Activated naive CD8-positive, alpha-beta T cell (primary cell): ENCODE data around the gene TGFBR3L.
A peak's percentile ranks its signal among the peaks of the same experiment; 100 is the strongest.
"Not testable (repeated sequence)": the region's sequence is repeated elsewhere in the genome, so short reads cannot be mapped to it uniquely, and the experiment has no call there.

Experiments
- H3K27ac Mint-ChIP-seq: one replicate; pipeline ENCODE4 v1.8.0; 2021; ENCODE audit warnings: mixed read lengths
- H3K27me3 Mint-ChIP-seq: one replicate; pipeline ENCODE4 v1.8.0; 2021; ENCODE audit warnings: mixed read lengths
- H3K36me3 Mint-ChIP-seq: one replicate; pipeline ENCODE4 v1.8.0; 2021; ENCODE audit warnings: mixed read lengths
- H3K4me1 Mint-ChIP-seq: one replicate; pipeline ENCODE4 v1.8.0; 2021; ENCODE audit warnings: low read depth, mixed read lengths
- H3K4me3 Mint-ChIP-seq: one replicate; pipeline ENCODE4 v1.8.0; 2021; ENCODE audit warnings: mild to moderate bottlenecking, mixed read lengths
- H3K9me3 Mint-ChIP-seq: one replicate; pipeline ENCODE4 v1.8.0; 2021; ENCODE audit warnings: low read depth, mixed read lengths

TGFBR3L gene

GRCh38 chr19:7925171-7925851, 10.7 kb downstream of the TGFBR3L start:
- peaks cover 3% of the 10 kb centered on the region for H3K36me3 Mint-ChIP-seq
- H3K27ac Mint-ChIP-seq: no peak overlapping the region
- H3K9me3 Mint-ChIP-seq: no peaks in the 10 kb centered on the region
- no peaks in the 10 kb centered on the region for H3K27me3 Mint-ChIP-seq
- H3K4me1 Mint-ChIP-seq: peaks cover 23% of the 10 kb centered on the region
- peak overlapping the region; percentile 78 for H3K4me3 Mint-ChIP-seq

GRCh38 chr19:7926021-7926726, 11.5 kb downstream of the TGFBR3L start, which contains the start of gene CTXN1:
TSS of gene CTXN1 (minus strand) at chr19:7926135. CDS start at chr19:7925538, 597 bp downstream.
- Mint-ChIP-seq H3K27ac (no peak within 1 kb of the TSS), H3K9me3 (no peaks in the 10 kb centered on the region), H3K36me3 (peaks cover 3% of the 10 kb centered on the region), H3K27me3 (no peaks in the 10 kb centered on the region), H3K4me1 (peaks cover 19% of the 10 kb centered on the region), H3K4me3 (peak within 1 kb of the TSS; percentile 78)

GRCh38 chr19:7926727-7927604, 12.3 kb downstream of the TGFBR3L start:
- peaks cover 3% of the 10 kb centered on the region for H3K36me3 Mint-ChIP-seq
- H3K27me3 Mint-ChIP-seq: no peaks in the 10 kb centered on the region
- peak overlapping the region; percentile 71 for H3K4me3 Mint-ChIP-seq
- peaks cover 19% of the 10 kb centered on the region for H3K4me1 Mint-ChIP-seq
- no peak overlapping the region for H3K27ac Mint-ChIP-seq
- no peaks in the 10 kb centered on the region for H3K9me3 Mint-ChIP-seq

DNA sequence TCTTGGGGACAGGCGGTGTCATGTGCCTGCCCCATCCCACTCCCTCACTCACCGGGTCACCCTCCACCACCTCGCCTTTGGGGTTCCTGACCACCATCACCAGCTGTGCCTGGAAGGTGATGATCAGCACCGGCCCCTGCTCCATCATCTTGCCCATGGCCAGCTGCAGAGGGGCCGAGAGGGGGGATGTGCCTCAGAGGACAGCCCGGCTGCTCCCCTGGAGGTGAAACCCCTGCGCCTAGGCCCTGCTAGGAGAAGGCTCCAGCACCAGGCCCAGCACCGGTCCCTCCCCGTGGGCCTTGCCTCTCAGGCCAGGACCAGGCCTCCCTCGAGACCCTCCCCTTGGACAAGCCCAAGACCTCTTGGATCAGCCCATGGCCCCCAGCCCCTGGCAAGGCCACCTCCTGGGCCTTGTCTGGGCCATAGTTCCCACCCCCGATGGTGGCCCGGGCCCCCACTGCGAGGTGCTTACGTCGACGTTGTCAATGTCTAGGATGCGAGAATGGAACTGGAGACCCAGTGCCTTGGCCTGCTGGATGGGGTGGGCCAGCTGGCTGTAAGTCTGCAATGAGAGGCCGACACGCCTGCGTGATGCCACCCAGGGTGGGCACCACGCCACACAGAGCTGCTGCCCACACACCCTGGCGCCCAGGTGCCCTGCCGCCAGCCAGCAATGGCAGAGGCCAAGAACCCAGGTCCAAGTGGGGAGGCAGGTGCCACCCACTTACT, 13.1 kb downstream of the TGFBR3L start:
- Mint-ChIP-seq H3K27ac (no peak overlapping the region), H3K27me3 (no peaks in the 10 kb centered on the region), H3K4me1 (peaks cover 16% of the 10 kb centered on the region), H3K9me3 (no peaks in the 10 kb centered on the region), H3K36me3 (peaks cover 3% of the 10 kb centered on the region), H3K4me3 (no peak overlapping the region)

DNA sequence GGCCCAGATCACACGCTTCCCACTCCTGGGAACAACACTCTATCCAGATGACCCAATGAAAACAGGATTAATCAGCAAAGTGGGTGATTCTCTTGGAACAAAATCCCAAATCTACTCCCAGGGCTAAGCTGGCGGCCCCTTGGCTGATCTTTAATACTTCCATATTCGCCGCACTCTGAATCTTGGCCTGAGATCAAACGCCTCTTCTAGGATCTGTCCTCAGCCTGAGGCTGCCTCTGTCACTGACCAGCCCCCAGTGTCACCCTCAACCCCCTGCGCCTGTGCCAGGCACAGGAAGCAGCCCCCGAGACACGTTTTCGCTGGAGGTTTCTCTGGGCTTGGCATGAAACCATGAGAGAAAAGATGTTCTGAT, 13.7 kb downstream of the TGFBR3L start:
- Mint-ChIP-seq H3K27ac (no peak overlapping the region), H3K4me3 (peak overlapping the region; percentile 4), H3K9me3 (no peaks in the 10 kb centered on the region), H3K4me1 (peaks cover 16% of the 10 kb centered on the region), H3K36me3 (peaks cover 3% of the 10 kb centered on the region), H3K27me3 (no peaks in the 10 kb centered on the region)

- Mint-ChIP-seq H3K4me1 (peaks cover 16% of the 10 kb centered on the region), H3K36me3 (peaks cover 3% of the 10 kb centered on the region), H3K27ac (no peak overlapping the region), H3K4me3 (peak overlapping the region; percentile 27), H3K9me3 (no peaks in the 10 kb centered on the region), H3K27me3 (no peaks in the 10 kb centered on the region)
Measured at GRCh38 chr19:7928741-7929701, 14.4 kb downstream of the TGFBR3L start.

- peaks cover 15% of the 10 kb centered on the region for H3K4me1 Mint-ChIP-seq
- H3K27ac Mint-ChIP-seq, H3K36me3 Mint-ChIP-seq: not testable (repeated sequence)
Measured at GRCh38 chr19:7930030-7930429, 15.4 kb downstream of the TGFBR3L start.

DNA sequence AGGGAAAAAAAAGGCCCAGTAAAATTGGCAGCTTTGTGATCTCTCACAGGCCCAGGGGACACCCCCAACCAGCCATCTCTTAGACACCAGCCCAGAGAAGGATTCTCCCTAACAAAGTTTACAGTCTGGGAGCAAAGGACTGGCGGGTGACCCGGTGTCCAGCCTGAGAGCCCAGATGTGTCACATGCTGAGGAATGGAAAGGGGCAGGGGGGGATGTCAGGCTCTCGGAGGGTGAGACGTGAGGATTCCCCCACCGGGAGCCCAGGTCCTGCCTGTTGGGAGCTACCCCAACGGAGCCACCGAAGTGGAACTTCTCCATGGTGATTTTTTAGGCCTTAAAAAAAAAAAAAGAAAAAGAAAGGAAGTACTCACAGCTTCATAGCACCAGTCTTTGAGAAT, 16.1 kb downstream of the TGFBR3L start:
- Mint-ChIP-seq H3K27me3 (no peaks in the 10 kb centered on the region), H3K4me1 (peaks cover 14% of the 10 kb centered on the region), H3K36me3 (peaks cover 3% of the 10 kb centered on the region), H3K4me3 (no peak overlapping the region), H3K27ac (no peak overlapping the region), H3K9me3 (no peaks in the 10 kb centered on the region)

More at GRCh38 chr19:7930030-7930429, 15.4 kb downstream of the TGFBR3L start:
- H3K4me3 Mint-ChIP-seq, H3K27me3 Mint-ChIP-seq, H3K9me3 Mint-ChIP-seq: not testable (repeated sequence)

DNA sequence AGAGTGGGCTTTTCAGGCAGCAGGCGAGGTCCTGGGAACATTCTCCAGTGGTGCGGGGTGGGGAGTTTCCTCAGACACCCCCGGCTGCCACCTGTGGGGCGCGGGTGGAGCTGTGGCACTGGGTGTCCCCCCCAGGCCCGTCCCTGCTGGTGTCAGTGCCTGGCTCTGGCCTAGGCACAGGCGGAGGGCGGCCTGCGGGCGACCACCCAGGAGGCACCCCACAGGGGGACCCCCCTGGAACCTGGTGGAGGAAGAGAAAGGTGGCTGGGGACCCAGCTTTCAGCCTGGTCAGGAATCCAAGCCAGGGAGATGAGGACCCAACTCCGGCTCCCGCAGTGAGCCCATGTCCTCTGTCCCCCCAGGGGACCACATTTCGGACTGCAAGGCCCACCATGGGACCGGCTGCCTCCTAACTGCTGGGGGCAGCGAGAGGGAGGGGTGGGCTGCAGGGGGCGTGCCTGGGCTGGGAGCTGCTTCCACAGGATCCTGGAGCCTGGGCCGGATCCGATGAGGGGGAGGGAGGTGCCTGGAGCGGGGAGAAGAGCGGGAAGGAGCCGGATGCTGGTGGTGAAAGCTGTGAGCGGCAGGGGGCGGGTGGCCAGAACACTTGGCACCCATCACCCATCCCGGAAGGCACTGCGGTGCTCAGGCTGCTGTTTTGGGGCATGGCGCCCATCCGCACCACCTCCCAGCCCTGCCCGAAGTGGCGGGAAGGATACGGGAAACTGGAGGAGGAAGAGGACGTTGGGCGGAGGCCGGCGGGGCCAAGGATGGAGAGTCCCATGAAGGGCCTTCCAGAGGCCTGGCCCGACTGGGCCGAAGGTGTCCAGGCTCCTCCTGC, 16.8 kb downstream of the TGFBR3L start:
- H3K9me3 Mint-ChIP-seq: no peaks in the 10 kb centered on the region
- H3K27me3 Mint-ChIP-seq: no peaks in the 10 kb centered on the region
- no peak overlapping the region for H3K27ac Mint-ChIP-seq
- peaks cover 11% of the 10 kb centered on the region for H3K4me1 Mint-ChIP-seq
- no peak overlapping the region for H3K4me3 Mint-ChIP-seq
- peaks cover 3% of the 10 kb centered on the region for H3K36me3 Mint-ChIP-seq

DNA sequence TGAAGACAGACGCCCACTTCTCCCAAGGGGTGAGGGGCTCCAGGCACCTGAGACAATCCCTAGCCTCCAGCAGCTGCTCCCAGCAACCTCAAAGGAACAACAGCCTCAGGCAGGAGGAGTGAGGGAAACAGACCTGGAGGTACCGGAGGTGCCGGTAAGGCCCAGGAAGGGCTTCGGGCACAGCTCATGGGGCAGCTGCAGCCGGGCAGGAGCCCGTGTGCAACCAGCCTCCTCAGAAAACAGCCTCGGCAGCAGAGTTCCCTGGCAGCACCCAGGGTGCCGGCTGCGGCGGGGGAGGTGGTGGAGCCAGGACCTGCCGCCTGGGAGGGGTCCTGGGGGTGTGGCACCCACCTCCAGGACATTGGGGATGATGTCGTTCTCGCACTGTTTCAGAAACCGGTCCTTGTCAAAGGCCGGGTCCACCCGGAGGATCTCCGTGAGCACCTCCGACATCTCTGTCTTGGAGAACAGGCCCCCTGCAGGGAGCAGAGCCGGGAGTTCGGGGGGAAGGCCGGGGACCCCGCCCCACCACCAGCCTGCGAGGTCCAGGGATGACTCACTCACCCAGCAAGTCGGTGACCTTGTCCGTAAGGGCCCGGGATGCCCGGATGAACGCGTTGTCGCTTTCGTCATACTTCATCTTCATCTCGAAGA, 17.8 kb downstream of the TGFBR3L start:
- Mint-ChIP-seq H3K4me1 (peaks cover 9% of the 10 kb centered on the region), H3K36me3 (peaks cover 3% of the 10 kb centered on the region), H3K27ac (no peak overlapping the region), H3K27me3 (no peaks in the 10 kb centered on the region), H3K4me3 (no peak overlapping the region), H3K9me3 (no peaks in the 10 kb centered on the region)

- Mint-ChIP-seq H3K4me3 (no peak overlapping the region), H3K9me3 (no peaks in the 10 kb centered on the region), H3K27me3 (no peaks in the 10 kb centered on the region), H3K4me1 (peaks cover 9% of the 10 kb centered on the region), H3K27ac (no peak overlapping the region), H3K36me3 (peaks cover 3% of the 10 kb centered on the region)
Measured at GRCh38 chr19:7932930-7933300, 18.3 kb downstream of the TGFBR3L start.

DNA sequence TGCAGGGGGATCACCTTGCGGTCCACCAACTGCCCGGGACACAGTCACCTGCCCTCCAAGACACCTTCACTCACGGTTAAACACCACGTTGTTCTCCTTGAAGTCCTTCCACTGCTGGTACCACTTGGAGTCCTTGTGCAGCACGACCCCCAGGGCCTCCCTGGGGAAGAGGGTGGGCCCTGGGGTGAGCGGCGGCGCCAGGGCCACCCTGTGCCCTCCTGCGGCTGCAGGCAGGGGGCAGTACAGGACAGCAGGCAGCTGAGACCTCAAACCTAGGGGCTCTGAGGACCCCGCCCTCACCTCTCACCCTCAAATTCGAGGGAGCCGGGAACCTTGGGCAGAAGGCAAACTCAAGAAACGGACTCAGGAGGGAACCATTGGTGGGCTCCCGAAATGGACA, 18.8 kb downstream of the TGFBR3L start:
- Mint-ChIP-seq H3K9me3 (no peaks in the 10 kb centered on the region), H3K36me3 (peaks cover 1% of the 10 kb centered on the region), H3K27ac (no peak overlapping the region), H3K27me3 (no peaks in the 10 kb centered on the region), H3K4me1 (peaks cover 7% of the 10 kb centered on the region), H3K4me3 (no peak overlapping the region)
